GM12872 (cell line): Measurements from ENCODE around the gene ZNF358.

Experiments used
- TF ChIP-seq, protein P1 (sequence below): IDR thresholded peaks from 3 replicates; pipeline ENCODE4 v1.5.1; 2011; ENCODE audit warnings: low read depth, mild to moderate bottlenecking, low read length, moderate library complexity; ENCODE audit not compliant: insufficient read depth

Gene ZNF358

DNA sequence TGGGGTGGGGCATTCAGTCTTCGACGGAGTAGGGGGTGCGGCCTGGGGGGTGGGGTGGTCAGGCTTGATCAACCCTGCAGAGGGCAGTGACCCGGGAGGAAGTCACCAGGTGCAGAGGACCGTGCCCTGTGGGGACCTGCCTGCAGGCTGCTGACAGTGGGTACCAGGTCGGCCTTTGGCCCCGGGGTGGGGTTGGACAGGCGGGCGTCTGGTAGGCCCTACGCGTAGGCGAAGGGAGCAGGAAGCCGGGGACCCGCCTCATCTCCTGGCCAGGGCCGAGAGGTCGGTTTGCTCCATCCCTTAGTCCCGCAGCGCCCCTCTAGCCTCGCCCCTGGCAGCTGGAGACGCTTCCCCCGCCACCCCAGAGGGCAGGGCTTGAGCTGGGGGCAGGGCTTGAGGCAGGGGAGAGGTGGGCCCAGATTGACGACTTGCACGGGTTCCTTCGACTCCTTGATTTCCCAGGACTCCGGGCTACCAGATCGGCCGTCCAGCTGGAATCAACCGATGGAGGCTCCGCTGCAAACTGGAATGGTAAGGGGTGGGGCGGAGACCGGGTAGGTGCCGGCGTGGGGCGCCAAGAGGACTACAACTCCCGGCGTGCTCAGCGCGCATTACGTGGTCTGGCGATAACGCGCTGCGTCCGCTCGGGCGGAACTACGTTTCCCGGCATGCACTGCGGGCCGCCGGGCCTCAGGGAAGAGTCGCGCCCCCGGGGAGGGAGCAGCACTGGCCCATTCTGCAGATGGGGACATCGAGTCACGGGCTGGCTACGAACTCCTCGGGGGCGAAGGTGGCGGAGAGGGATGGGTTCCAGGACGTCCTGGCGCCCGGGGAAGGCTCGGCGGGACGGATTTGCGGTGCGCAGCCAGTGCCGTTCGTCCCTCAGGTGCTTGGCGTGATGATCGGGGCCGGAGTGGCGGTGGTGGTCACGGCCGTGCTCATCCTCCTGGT lies 19.4 kb downstream of the ZNF358 start, which contains the start of gene PNPLA6:
PNPLA6 (plus strand) TSS at position 671 of the 951 bp plus-strand sequence; CDS start at position 743, 72 bp downstream.
- TF ChIP-seq, protein P1, sequence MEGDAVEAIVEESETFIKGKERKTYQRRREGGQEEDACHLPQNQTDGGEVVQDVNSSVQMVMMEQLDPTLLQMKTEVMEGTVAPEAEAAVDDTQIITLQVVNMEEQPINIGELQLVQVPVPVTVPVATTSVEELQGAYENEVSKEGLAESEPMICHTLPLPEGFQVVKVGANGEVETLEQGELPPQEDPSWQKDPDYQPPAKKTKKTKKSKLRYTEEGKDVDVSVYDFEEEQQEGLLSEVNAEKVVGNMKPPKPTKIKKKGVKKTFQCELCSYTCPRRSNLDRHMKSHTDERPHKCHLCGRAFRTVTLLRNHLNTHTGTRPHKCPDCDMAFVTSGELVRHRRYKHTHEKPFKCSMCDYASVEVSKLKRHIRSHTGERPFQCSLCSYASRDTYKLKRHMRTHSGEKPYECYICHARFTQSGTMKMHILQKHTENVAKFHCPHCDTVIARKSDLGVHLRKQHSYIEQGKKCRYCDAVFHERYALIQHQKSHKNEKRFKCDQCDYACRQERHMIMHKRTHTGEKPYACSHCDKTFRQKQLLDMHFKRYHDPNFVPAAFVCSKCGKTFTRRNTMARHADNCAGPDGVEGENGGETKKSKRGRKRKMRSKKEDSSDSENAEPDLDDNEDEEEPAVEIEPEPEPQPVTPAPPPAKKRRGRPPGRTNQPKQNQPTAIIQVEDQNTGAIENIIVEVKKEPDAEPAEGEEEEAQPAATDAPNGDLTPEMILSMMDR: no peak

DNA sequence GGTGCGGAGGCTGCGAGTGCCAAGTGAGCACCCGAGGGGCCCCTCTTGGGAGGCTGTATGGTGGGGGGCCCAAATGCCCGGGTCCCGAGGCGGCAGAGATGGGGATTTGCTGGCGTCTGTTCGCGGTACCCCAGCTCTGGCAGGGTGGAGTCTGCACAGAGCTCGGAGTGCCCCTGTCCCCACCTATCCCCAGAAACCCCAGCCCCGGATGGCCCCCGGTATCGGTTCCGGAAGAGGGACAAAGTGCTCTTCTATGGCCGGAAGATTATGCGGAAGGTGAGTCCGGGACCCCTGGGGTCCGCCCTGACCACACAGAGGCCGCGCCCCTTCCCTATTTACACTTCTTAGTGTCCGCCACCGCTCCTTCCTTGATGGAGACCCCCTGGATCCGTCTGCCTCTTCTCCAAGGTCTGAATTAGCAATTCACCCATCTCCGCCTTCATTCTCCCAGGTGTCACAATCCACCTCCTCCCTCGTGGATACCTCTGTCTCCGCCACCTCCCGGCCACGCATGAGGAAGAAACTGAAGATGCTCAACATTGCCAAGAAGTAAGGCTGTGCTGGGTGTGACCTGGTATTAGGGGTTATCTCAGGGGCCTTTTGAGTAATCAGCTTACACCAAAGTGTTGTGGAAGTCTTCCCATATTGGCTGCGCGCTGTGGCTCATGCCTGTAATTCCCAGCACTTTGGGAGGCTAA lies 20.2 kb downstream of the ZNF358 start:
- TF ChIP-seq, protein P1: no peak

DNA sequence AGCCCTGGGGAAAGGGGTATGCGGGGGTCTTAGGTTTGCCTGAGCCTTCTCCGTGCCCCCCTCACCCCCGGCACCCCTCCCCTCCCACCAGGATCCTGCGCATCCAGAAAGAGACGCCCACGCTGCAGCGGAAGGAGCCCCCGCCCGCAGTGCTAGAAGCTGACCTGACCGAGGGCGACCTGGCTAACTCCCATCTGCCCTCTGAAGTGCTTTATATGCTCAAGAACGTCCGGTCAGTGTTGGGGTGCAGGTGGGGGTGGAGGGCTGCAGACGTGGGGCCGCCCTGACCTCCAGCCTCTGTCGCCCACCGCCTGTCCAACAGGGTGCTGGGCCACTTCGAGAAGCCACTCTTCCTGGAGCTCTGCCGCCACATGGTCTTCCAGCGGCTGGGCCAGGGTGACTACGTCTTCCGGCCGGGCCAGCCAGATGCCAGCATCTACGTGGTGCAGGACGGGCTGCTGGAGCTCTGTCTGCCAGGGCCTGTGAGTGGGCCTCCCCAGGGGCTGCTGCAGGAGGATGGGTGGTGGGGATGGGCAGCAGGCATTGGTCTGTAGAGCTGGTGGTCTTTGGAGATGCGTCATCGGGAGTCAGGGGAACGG lies 24.0 kb downstream of the ZNF358 start:
- TF ChIP-seq, protein P1: no peak

DNA sequence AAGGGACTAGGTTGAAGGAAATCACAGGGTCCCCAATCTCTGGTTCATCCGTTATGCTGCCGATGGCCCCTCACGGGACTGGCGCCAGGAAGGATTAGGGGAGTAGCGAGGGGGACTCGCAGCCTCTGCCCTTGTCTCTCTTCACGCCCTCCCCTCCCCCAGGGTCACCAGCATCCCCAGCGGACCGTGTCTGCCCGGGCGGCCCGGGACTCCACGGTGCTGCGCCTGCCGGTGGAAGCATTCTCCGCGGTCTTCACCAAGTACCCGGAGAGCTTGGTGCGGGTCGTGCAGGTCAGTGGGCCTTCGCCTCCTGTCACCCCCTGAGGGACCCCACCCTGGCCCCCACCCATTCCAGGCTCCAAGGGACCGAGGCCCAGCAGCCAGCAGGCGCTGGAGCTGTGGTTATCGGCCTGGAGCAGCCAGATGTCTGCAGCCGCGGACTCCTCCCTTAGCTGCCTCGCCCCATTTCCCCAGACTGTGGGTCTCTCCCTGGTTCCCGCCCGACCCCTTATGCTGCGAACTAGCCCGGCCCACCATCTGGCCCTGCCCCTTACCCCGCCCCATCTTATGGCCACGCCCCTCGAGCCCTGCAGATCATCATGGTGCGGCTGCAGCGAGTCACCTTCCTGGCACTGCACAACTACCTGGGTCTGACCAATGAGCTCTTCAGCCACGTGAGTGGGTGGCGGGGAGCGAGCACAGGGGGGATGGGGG lies 25.0 kb downstream of the ZNF358 start:
- TF ChIP-seq, protein P1: no peak

DNA sequence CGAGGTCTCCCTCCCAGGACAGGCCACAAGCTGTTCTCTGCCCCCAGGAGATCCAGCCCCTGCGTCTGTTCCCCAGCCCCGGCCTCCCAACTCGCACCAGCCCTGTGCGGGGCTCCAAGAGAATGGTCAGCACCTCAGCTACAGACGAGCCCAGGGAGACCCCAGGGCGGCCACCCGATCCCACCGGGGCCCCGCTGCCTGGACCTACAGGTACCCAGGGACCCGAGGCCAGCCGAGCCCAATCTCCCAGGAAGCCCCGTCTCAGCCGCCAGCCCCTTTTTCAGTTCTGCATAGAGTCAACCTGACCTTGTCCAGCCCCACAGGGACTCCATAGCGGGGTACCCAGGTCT lies 25.5 kb downstream of the ZNF358 start:
- TF ChIP-seq, protein P1: no peak

DNA sequence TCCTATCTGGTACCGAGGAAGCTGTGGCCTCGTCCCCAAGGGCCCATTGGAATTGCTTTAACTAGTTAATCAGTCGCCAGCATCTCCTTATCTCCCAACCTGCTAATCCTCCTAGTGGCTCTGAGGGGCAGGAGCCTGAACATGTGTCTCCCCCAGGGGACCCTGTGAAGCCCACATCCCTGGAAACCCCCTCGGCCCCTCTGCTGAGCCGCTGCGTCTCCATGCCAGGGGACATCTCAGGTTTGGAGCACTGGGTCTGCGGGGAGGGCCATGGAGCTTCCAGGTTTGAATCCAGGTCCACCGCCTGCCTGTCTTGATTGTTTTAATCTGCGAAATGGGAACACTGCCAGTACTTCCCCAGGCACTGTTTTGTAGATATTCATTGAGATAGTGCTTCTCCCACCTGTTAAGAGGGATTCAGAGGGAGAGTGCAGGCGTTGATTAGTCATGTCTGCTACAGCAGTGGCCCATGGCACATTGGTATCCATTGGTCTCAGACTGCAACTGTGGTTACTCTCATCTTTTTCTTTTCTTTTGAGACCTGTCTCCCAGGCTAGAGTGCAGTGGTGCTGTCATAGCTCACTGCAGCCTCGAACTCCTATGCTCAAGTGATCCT lies 26.0 kb downstream of the ZNF358 start:
- TF ChIP-seq, protein P1: no peak
